H1 (cell line): ENCODE results near the gene BAAT. TPM values are rescaled to one million over a fixed set of nuclear protein-coding genes. Genes with fewer than 3 reads are reported as not detected.

ENCODE experiments used
- CTCF ChIA-PET: fragments of 300-600 bp; sonication (Branson Sonifier 250); formaldehyde crosslinking; loops from one replicate; lab custom pipeline; 2021; ENCODE audit not compliant: partially characterized antibody; lab: Charles Lee
- POLR2A ChIA-PET: fragments of 300-600 bp; sonication (Branson Sonifier 250); formaldehyde crosslinking; loops from one replicate; lab custom pipeline; 2021; ENCODE audit warnings: inconsistent platforms; ENCODE audit not compliant: partially characterized antibody; lab: Charles Lee
- DNase-seq, 2 experiments: peaks; one replicate each; pipeline versions ENCODE4 v3.0.0 to v3.0.0-alpha.2; 2010 to 2022; ENCODE audit warnings: low spot score in 2 of 2, low read depth in 1 of 2, mixed read lengths in 1 of 2
- FAIRE-seq: peaks from 2 replicates; lab custom pipeline; 2011; peaks lifted over from hg19 to GRCh38; lab: Jason Lieb, UNC
- H2AFZ ChIP-seq: 2 replicates; pipeline ENCODE4 v1.8.1; 2012; ENCODE audit warnings: low read length, inconsistent platforms
- H2AK5ac ChIP-seq: 2 replicates; pipeline ENCODE4 v1.6.1; 2013; ENCODE audit warnings: low read depth, low read length
- H2BK120ac ChIP-seq: replicated peaks from 2 replicates; pipeline ENCODE3; 2013; ENCODE audit warnings: low read depth, low read length, inconsistent platforms
- H2BK12ac ChIP-seq: 2 replicates; pipeline ENCODE4 v1.6.1; 2013; ENCODE audit warnings: low read depth, low read length
- H2BK15ac ChIP-seq: 2 replicates; pipeline ENCODE4 v1.6.1; 2013; ENCODE audit warnings: low read length
- H2BK20ac ChIP-seq: 2 replicates; pipeline ENCODE4 v1.6.1; 2013; ENCODE audit warnings: low read length
- H2BK5ac ChIP-seq: 2 replicates; pipeline ENCODE4 v1.6.1; 2013; ENCODE audit warnings: low read depth, low read length
- H3K14ac ChIP-seq: 2 replicates; pipeline ENCODE4 v1.6.1; 2013; ENCODE audit warnings: inconsistent platforms; ENCODE audit not compliant: insufficient read length
- H3K18ac ChIP-seq: 2 replicates; pipeline ENCODE4 v1.6.1; 2013; ENCODE audit warnings: low read length; ENCODE audit errors: extremely low read depth
- H3K23ac ChIP-seq: 2 replicates; pipeline ENCODE4 v1.6.1; 2013; ENCODE audit warnings: inconsistent platforms; ENCODE audit not compliant: insufficient read length
- H3K23me2 ChIP-seq: 2 replicates; pipeline ENCODE4 v1.6.1; 2013; ENCODE audit warnings: low read depth, low read length
- H3K27ac ChIP-seq: 2 replicates; pipeline ENCODE4 v1.6.1; 2011; ENCODE audit warnings: low read depth, low read length, inconsistent platforms
- H3K27me3 ChIP-seq, 4 experiments: replicated peaks in 1 of 4; 1 replicate in 1 of 4; 2 replicates in 3 of 4; pipeline versions ENCODE4 v1.6.1 to v1.8.1; 2011 to 2013; ENCODE audit warnings: low read length in 3 of 4, mild to moderate bottlenecking in 3 of 4, inconsistent platforms in 2 of 4, mixed read lengths in 2 of 4, moderate library complexity in 1 of 4; ENCODE audit not compliant: control insufficient read depth in 3 of 4, insufficient read depth in 3 of 4; ENCODE audit errors: extremely low read depth in 1 of 4
- H3K36me3 ChIP-seq, 4 experiments: 2 replicates each; pipeline versions ENCODE4 v1.6.1 to v1.8.1; 2011 to 2013; ENCODE audit warnings: mild to moderate bottlenecking in 4 of 4, low read length in 3 of 4, moderate library complexity in 2 of 4, control low read depth in 1 of 4, inconsistent platforms in 1 of 4; ENCODE audit not compliant: insufficient read depth in 4 of 4, control insufficient read depth in 2 of 4
- H3K4ac ChIP-seq: replicated peaks from 2 replicates; pipeline ENCODE3; 2013; ENCODE audit warnings: low read length, low read depth, mixed read lengths, inconsistent platforms; ENCODE audit not compliant: insufficient read length
- H3K4me1 ChIP-seq, 4 experiments: replicated peaks in 1 of 4; 1 replicate in 1 of 4; 2 replicates in 3 of 4; pipeline versions ENCODE4 v1.6.1 to v1.8.1; 2011 to 2013; ENCODE audit warnings: low read length in 3 of 4, inconsistent platforms in 2 of 4, mixed read lengths in 1 of 4; ENCODE audit not compliant: insufficient read depth in 4 of 4, control insufficient read depth in 3 of 4
- H3K4me2 ChIP-seq, 2 experiments: 2 replicates each; pipeline versions ENCODE4 v1.6.1 to v1.8.1; 2011 to 2013; ENCODE audit warnings: low read depth in 2 of 2, low read length in 2 of 2, control low read depth in 1 of 2, inconsistent platforms in 1 of 2, mild to moderate bottlenecking in 1 of 2; ENCODE audit not compliant: insufficient read depth in 1 of 2
- H3K4me3 ChIP-seq, 4 experiments: fragments of 200-600, 300-600 bp in 1 of 4; sonication (generic), shearing (Covaris generic), sonication (Bioruptor Twin) in 1 of 4; 2 replicates each; pipeline versions ENCODE4 v1.5.1 to v1.8.1; 2011 to 2016; ENCODE audit warnings: low read length in 4 of 4, low read depth in 3 of 4, control low read depth in 2 of 4, inconsistent platforms in 2 of 4, mild to moderate bottlenecking in 2 of 4, mixed read lengths in 1 of 4, moderate library complexity in 1 of 4; ENCODE audit not compliant: insufficient read depth in 2 of 4; ENCODE audit errors: extremely low read depth in 1 of 4
- H3K56ac ChIP-seq: replicated peaks from 2 replicates; pipeline ENCODE3; 2013; ENCODE audit warnings: low read depth, mild to moderate bottlenecking, mixed read lengths, low read length, inconsistent platforms; ENCODE audit not compliant: insufficient read length
- H3K79me1 ChIP-seq: 2 replicates; pipeline ENCODE4 v1.6.1; 2013; ENCODE audit warnings: low read depth, low read length, control low read depth
- H3K79me2 ChIP-seq, 2 experiments: 2 replicates each; pipeline versions ENCODE4 v1.6.1 to v1.8.1; 2012 to 2013; ENCODE audit warnings: low read length in 2 of 2, mild to moderate bottlenecking in 2 of 2, inconsistent platforms in 1 of 2; ENCODE audit not compliant: insufficient read depth in 2 of 2, control insufficient read depth in 1 of 2
- H3K9ac ChIP-seq, 4 experiments: replicated peaks in 1 of 4; 1 replicate in 1 of 4; 2 replicates in 3 of 4; pipeline versions ENCODE4 v1.6.1 to v1.8.1; 2011 to 2013; ENCODE audit warnings: low read depth in 3 of 4, low read length in 3 of 4, control low read depth in 2 of 4, mild to moderate bottlenecking in 2 of 4, moderate library complexity in 2 of 4, inconsistent platforms in 1 of 4; ENCODE audit errors: extremely low read depth in 1 of 4
- H3K9me3 ChIP-seq, 2 experiments: 2 replicates each; pipeline versions ENCODE4 v1.6.1 to v1.8.1; 2012 to 2013; ENCODE audit warnings: mild to moderate bottlenecking in 2 of 2, moderate library complexity in 2 of 2, control low read depth in 1 of 2, inconsistent platforms in 1 of 2, low read depth in 1 of 2, low read length in 1 of 2, mixed read lengths in 1 of 2; ENCODE audit not compliant: insufficient read depth in 2 of 2
- H4K20me1 ChIP-seq, 2 experiments: replicated peaks in 1 of 2; 2 replicates each; pipeline versions ENCODE3 to v1.8.1; 2011 to 2013; ENCODE audit warnings: inconsistent platforms in 2 of 2, low read length in 2 of 2, mild to moderate bottlenecking in 1 of 2; ENCODE audit not compliant: insufficient read depth in 2 of 2, control insufficient read depth in 1 of 2
- H4K5ac ChIP-seq: 2 replicates; pipeline ENCODE4 v1.6.1; 2013; ENCODE audit warnings: low read length, low read depth, mixed read lengths, inconsistent platforms; ENCODE audit not compliant: insufficient read length
- H4K8ac ChIP-seq: 2 replicates; pipeline ENCODE4 v1.8.0; 2013; ENCODE audit warnings: mild to moderate bottlenecking, moderate library complexity, low read length, inconsistent platforms; ENCODE audit not compliant: insufficient read depth; ENCODE audit errors: extremely low read depth
- H4K91ac ChIP-seq: replicated peaks from 2 replicates; pipeline ENCODE3; 2013; ENCODE audit warnings: low read length, mixed read lengths, inconsistent platforms; ENCODE audit not compliant: insufficient read length
- CBX5 ChIP-seq: fragments of 300-800, 300-1000 bp; sonication (generic); IDR thresholded peaks from 2 replicates; pipeline ENCODE4 v1.7.1; 2016; ENCODE audit warnings: antibody characterized with exemption, low read length, low read depth
- CHD2 ChIP-seq: IDR thresholded peaks from 2 replicates; pipeline ENCODE4 v1.6.1; 2012; ENCODE audit warnings: low read length, improper control_type of control experiment
- E2F6 ChIP-seq: IDR thresholded peaks from 2 replicates; pipeline ENCODE4 v1.6.1; 2012; ENCODE audit warnings: inconsistent platforms
- EGR1 ChIP-seq: IDR thresholded peaks from 2 replicates; pipeline ENCODE4 v1.6.1; 2011; ENCODE audit warnings: low read depth, low read length, borderline replicate concordance
- GABPA ChIP-seq: IDR thresholded peaks from 2 replicates; pipeline ENCODE4 v1.6.1; 2011; ENCODE audit warnings: mild to moderate bottlenecking, low read length, moderate library complexity, borderline replicate concordance; ENCODE audit not compliant: insufficient read depth
- HDAC2 ChIP-seq, 2 experiments: fragments of 300-600 bp in 1 of 2; sonication (generic) in 1 of 2; IDR thresholded peaks; 2 replicates each; pipeline ENCODE4 v1.6.1; 2011 to 2012; ENCODE audit warnings: low read depth in 2 of 2, low read length in 2 of 2, mild to moderate bottlenecking in 2 of 2, moderate library complexity in 2 of 2, borderline replicate concordance in 1 of 2, inconsistent platforms in 1 of 2
- JUND ChIP-seq: IDR thresholded peaks from 2 replicates; pipeline ENCODE4 v1.6.1; 2011; ENCODE audit warnings: mild to moderate bottlenecking, improper control_type of control experiment, low read length
- KDM5A ChIP-seq: fragments of 200-600 bp; IDR thresholded peaks from 2 replicates; pipeline ENCODE4 v1.7.1; 2012; ENCODE audit warnings: mild to moderate bottlenecking, low read length, inconsistent platforms, mixed read lengths
- MAFK ChIP-seq: IDR thresholded peaks from 2 replicates; pipeline ENCODE4 v1.6.1; 2012; ENCODE audit warnings: low read depth, mild to moderate bottlenecking, improper control_type of control experiment, low read length
- RNF2 ChIP-seq: fragments of 200-900, 300-1000 bp; sonication (generic); IDR thresholded peaks from 2 replicates; pipeline ENCODE4 v1.7.1; 2016; ENCODE audit warnings: borderline replicate concordance, low read depth, mild to moderate bottlenecking, antibody characterized with exemption, low read length; ENCODE audit not compliant: poor library complexity, severe bottlenecking; ENCODE audit errors: missing control alignments
- TCF12 ChIP-seq: IDR thresholded peaks from 2 replicates; pipeline ENCODE4 v1.6.1; 2011; ENCODE audit warnings: low read depth, mild to moderate bottlenecking, low read length
- USF2 ChIP-seq: IDR thresholded peaks from 2 replicates; pipeline ENCODE4 v1.6.1; 2011; ENCODE audit warnings: low read length, improper control_type of control experiment
- WGBS, 2 experiments: shearing (Covaris generic) in 1 of 2; methylation state at CpG; one replicate each; pipeline versions ENCODE4 v1.1.6 to v1.1.7; 2013 to 2015; ENCODE audit warnings: low lambda C conversion rate in 2 of 2, mixed read lengths in 2 of 2, inconsistent platforms in 1 of 2, low coverage in 1 of 2, missing lambda C conversion rate in 1 of 2; ENCODE audit not compliant: insufficient replicate concordance in 2 of 2, insufficient coverage in 1 of 2, insufficient read length in 1 of 2; ENCODE audit errors: extremely low coverage in 1 of 2, missing lambda C conversion rate in 1 of 2; 5-methylcytosine and 5-hydroxymethylcytosine counted together
- polyA plus RNA-seq, 7 experiments: library from polyadenylated mRNA; depleted of rRNA in 3 of 7; stranded (reverse) in 5 of 7; unstranded in 2 of 7; fragments of >200 nt in 5 of 7; fragments of 200-250 nt in 2 of 7; gene quantifications; 1 replicate in 5 of 7; 2 replicates in 1 of 7; 4 replicates in 1 of 7; pipeline versions ENCODE4 v1.2.1 to v1.2.3, GENCODE V29; 2011 to 2013; ENCODE audit warnings: missing spikeins in 2 of 7, mixed read lengths in 2 of 7
- total RNA-seq: library from RNA; stranded (reverse); fragmentation: NEBNext Ultra II Directional; extraction: Animal tissue kit (Norgen Biotek cat#: 25700); gene quantifications from 2 replicates; pipeline ENCODE4 v1.2.1, GENCODE V29; 2021

BAAT gene
- total and polyA plus RNA-seq, 2 of the 8 experiments (the other 6 are each of a cell fraction or from before 2014, with no cell fraction given), result 0.09 to 0.17 TPM

- no peak overlapping the region for H2AFZ ChIP-seq
- H2BK12ac ChIP-seq, result no peak overlapping the region
- no peaks in the 10 kb centered on the region for H3K36me3 ChIP-seq
- no peak for FAIRE-seq
- no peak overlapping the region for H3K18ac ChIP-seq
- H3K14ac ChIP-seq, result no peak overlapping the region
- CTCF ChIA-PET, result interaction anchor here (0.6 to 0.7 kb wide), 2 partner anchors 10 to 537 kb away, joined by 3 to 4 read pairs; no protein-coding TSS in a partner anchor
- H4K20me1 ChIP-seq, result no peaks in the 10 kb centered on the region
- no peak overlapping the region for H4K91ac ChIP-seq
- no peak overlapping the region for H3K27ac ChIP-seq
- no peaks in the 10 kb centered on the region for H3K79me1 ChIP-seq
- H3K4me1 ChIP-seq, result no peaks in the 10 kb centered on the region
- TF ChIP-seq HDAC2 (IDR thresholded peaks at IDR 0.05; ENCODE audit: borderline replicate concordance in 1 of 2, low read depth in 2 of 2, low read length in 2 of 2) (no peak), MAFK (no peak), USF2 (no peak), RNF2 (no peak), CHD2 (no peak), CBX5 (no peak), KDM5A (no peak), GABPA (no peak), JUND (no peak), TCF12 (no peak), E2F6 (no peak), EGR1 (no peak)
- TF ChIP-seq, all 59 proteins: peak for 0
- Histone ChIP-seq H3K4me3 (no peak overlapping the region), H4K5ac (no peak overlapping the region), H2BK120ac (no peak overlapping the region), H3K79me2 (no peaks in the 10 kb centered on the region), H3K4ac (no peak overlapping the region), H4K8ac (no peak overlapping the region), H3K9ac (no peak overlapping the region), H3K23me2 (no peaks in the 10 kb centered on the region), H2BK20ac (no peak overlapping the region), H3K56ac (no peak overlapping the region), H3K27me3 (no peaks in the 10 kb centered on the region), H2BK5ac (no peak overlapping the region), H3K4me2 (no peak overlapping the region), H2AK5ac (no peak overlapping the region), H3K23ac (no peak overlapping the region), H2BK15ac (no peak overlapping the region), H3K9me3 (no peaks in the 10 kb centered on the region)
- POLR2A ChIA-PET, result interaction anchor here (0.7 kb wide), 1 partner anchor 8 kb away, joined by 3 read pairs; no protein-coding TSS in a partner anchor
- 98% methylated on average over 3 of the region's 3 CpGs; no CpG with 5 or more reads in 1 of the 2 experiments for WGBS, 2 experiments
- no peak for DNase-seq
Measured at GRCh38 chr9:101367323-101367722, 17.5 kb downstream of the BAAT start.
